IMR-90 (cell line): Measurements from ENCODE around the gene DENND2D. TPM values are rescaled to one million over a fixed set of nuclear protein-coding genes. Genes with fewer than 3 reads are reported as not detected.

ENCODE experiments used
- ATAC-seq: fragments of 200-7000 bp; cut with Tn5 transposase; 2 replicates; pipeline ENCODE4 v1.9.1; 2020; ENCODE audit warnings: low read depth, mild to moderate bottlenecking, moderate library complexity
- BruUV-seq: library from RNA; stranded (reverse); fragments of 400-500 nt; replicated peaks from 2 replicates; lab custom pipeline; 2021; lab: Mats Ljungman, UMichigan
- CTCF ChIA-PET: fragments of 300-600 bp; formaldehyde crosslinking; extraction: SDS; loops from one replicate; lab custom pipeline; 2021; ENCODE audit warnings: antibody characterized with exemption; lab: Yijun Ruan, JAX
- POLR2A ChIA-PET: fragments of 300-600 bp; sonication (Branson Sonifier 250); formaldehyde crosslinking; loops from one replicate; lab custom pipeline; 2022; ENCODE audit warnings: antibody characterized with exemption; ENCODE audit not compliant: unreplicated experiment; lab: Charles Lee
- DNase-seq: peaks from one replicate; pipeline ENCODE4 v3.0.0; 2013
- H2AFZ ChIP-seq: replicated peaks from 2 replicates; pipeline ENCODE3; 2013; ENCODE audit warnings: low read length, mild to moderate bottlenecking; ENCODE audit not compliant: poor library complexity
- H2AK5ac ChIP-seq: 2 replicates; pipeline ENCODE4 v1.6.1; 2013; ENCODE audit warnings: low read depth, low read length, inconsistent platforms
- H2AK9ac ChIP-seq: replicated peaks from 2 replicates; pipeline ENCODE3; 2013; ENCODE audit warnings: mild to moderate bottlenecking, low read depth, low read length, moderate library complexity; ENCODE audit not compliant: poor library complexity
- H2BK120ac ChIP-seq: 2 replicates; pipeline ENCODE4 v1.6.1; 2013; ENCODE audit warnings: low read depth, low read length, inconsistent platforms
- H2BK15ac ChIP-seq: 3 replicates; pipeline ENCODE4 v1.6.1; 2013; ENCODE audit warnings: low read depth, low read length, inconsistent platforms
- H2BK20ac ChIP-seq: 2 replicates; pipeline ENCODE4 v1.6.1; 2013; ENCODE audit warnings: low read depth, mild to moderate bottlenecking, inconsistent platforms, low read length, moderate library complexity
- H2BK5ac ChIP-seq: 2 replicates; pipeline ENCODE4 v1.6.1; 2013; ENCODE audit warnings: mild to moderate bottlenecking, low read depth, low read length, inconsistent platforms; ENCODE audit not compliant: poor library complexity, severe bottlenecking
- H3K14ac ChIP-seq: replicated peaks from 2 replicates; pipeline ENCODE4 v1.6.1; 2013; ENCODE audit warnings: low read depth, low read length, inconsistent platforms
- H3K18ac ChIP-seq: 2 replicates; pipeline ENCODE4 v1.6.1; 2013; ENCODE audit warnings: low read depth, low read length, control low read depth
- H3K23ac ChIP-seq: 2 replicates; pipeline ENCODE4 v1.6.1; 2013; ENCODE audit warnings: low read depth, low read length, inconsistent platforms
- H3K27ac ChIP-seq: 2 replicates; pipeline ENCODE4 v1.5.1; 2013; ENCODE audit warnings: mild to moderate bottlenecking, control low read depth, low read length; ENCODE audit not compliant: insufficient read depth
- H3K27me3 ChIP-seq: 2 replicates; pipeline ENCODE4 v1.6.1; 2013; ENCODE audit warnings: low read length; ENCODE audit not compliant: control insufficient read depth, insufficient read depth
- H3K36me3 ChIP-seq: 2 replicates; pipeline ENCODE4 v1.6.1; 2013; ENCODE audit warnings: low read length, mixed read lengths; ENCODE audit not compliant: control insufficient read depth, insufficient read depth
- H3K4ac ChIP-seq: 2 replicates; pipeline ENCODE4 v1.6.1; 2013; ENCODE audit warnings: low read depth, low read length, inconsistent platforms
- H3K4me1 ChIP-seq: 2 replicates; pipeline ENCODE4 v1.6.1; 2013; ENCODE audit warnings: low read length, mixed read lengths; ENCODE audit not compliant: control insufficient read depth, insufficient read depth
- H3K4me2 ChIP-seq: 2 replicates; pipeline ENCODE4 v1.6.1; 2013; ENCODE audit warnings: low read depth, mild to moderate bottlenecking, control low read depth, low read length, moderate library complexity
- H3K4me3 ChIP-seq: 2 replicates; pipeline ENCODE4 v1.5.1; 2013; ENCODE audit warnings: low read depth, mild to moderate bottlenecking, control low read depth, low read length, moderate library complexity; ENCODE audit not compliant: insufficient read depth
- H3K56ac ChIP-seq: 2 replicates; pipeline ENCODE4 v1.6.1; 2013; ENCODE audit warnings: low read length, inconsistent platforms; ENCODE audit not compliant: insufficient read depth; ENCODE audit errors: extremely low read depth
- H3K79me1 ChIP-seq, 2 experiments: 2 replicates each; pipeline ENCODE4 v1.6.1; 2013; ENCODE audit warnings: low read length in 2 of 2, inconsistent platforms in 1 of 2, low read depth in 1 of 2
- H3K9ac ChIP-seq: 2 replicates; pipeline ENCODE4 v1.6.1; 2013; ENCODE audit warnings: low read depth, low read length, control low read depth
- H3K9me1 ChIP-seq: 2 replicates; pipeline ENCODE4 v1.6.1; 2013; ENCODE audit warnings: low read length, inconsistent platforms; ENCODE audit not compliant: insufficient read depth
- H3K9me3 ChIP-seq: 2 replicates; pipeline ENCODE4 v1.6.1; 2013; ENCODE audit warnings: low read length; ENCODE audit not compliant: control insufficient read depth, insufficient read depth
- H4K20me1 ChIP-seq: 2 replicates; pipeline ENCODE4 v1.6.1; 2013; ENCODE audit warnings: low read length, inconsistent platforms; ENCODE audit not compliant: insufficient read depth
- H4K5ac ChIP-seq: 2 replicates; pipeline ENCODE4 v1.6.1; 2013; ENCODE audit warnings: mild to moderate bottlenecking, low read depth, low read length, control low read depth
- H4K8ac ChIP-seq, 2 experiments: 2 replicates each; pipeline ENCODE4 v1.6.1; 2013; ENCODE audit warnings: low read depth in 2 of 2, low read length in 2 of 2, control low read depth in 1 of 2, inconsistent platforms in 1 of 2
- H4K91ac ChIP-seq: 2 replicates; pipeline ENCODE4 v1.6.1; 2013; ENCODE audit warnings: low read depth, low read length, inconsistent platforms; ENCODE audit not compliant: insufficient read depth
- BHLHE40 ChIP-seq: fragments of 150-350 bp; IDR thresholded peaks from 2 replicates; pipeline ENCODE4 v1.6.1; 2016; ENCODE audit warnings: mild to moderate bottlenecking, low read depth, low read length
- CEBPB ChIP-seq: IDR thresholded peaks from 2 replicates; pipeline ENCODE4 v1.6.1; 2012; ENCODE audit warnings: low read depth, low read length, improper control_type of control experiment
- FOS ChIP-seq: fragments of 150-350 bp; IDR thresholded peaks from 2 replicates; pipeline ENCODE4 v1.6.1; 2016; ENCODE audit warnings: low read depth, low read length
- MAFK ChIP-seq: IDR thresholded peaks from 2 replicates; pipeline ENCODE4 v1.6.1; 2012; ENCODE audit warnings: low read depth, low read length, improper control_type of control experiment
- MAZ ChIP-seq: IDR thresholded peaks from 2 replicates; pipeline ENCODE4 v1.6.1; 2012; ENCODE audit warnings: low read depth, mild to moderate bottlenecking, low read length, improper control_type of control experiment, moderate library complexity, borderline replicate concordance
- MXI1 ChIP-seq: IDR thresholded peaks from 2 replicates; pipeline ENCODE4 v1.6.1; 2012; ENCODE audit warnings: low read depth, mild to moderate bottlenecking, low read length, moderate library complexity, borderline replicate concordance
- RAD21 ChIP-seq: IDR thresholded peaks from 2 replicates; pipeline ENCODE4 v1.6.1; 2012; ENCODE audit warnings: low read length, improper control_type of control experiment
- SMC3 ChIP-seq: fragments of 150-350 bp; IDR thresholded peaks from 2 replicates; pipeline ENCODE4 v1.6.1; 2016; ENCODE audit warnings: low read depth, mild to moderate bottlenecking, antibody characterized with exemption, low read length, moderate library complexity
- WGBS, 2 experiments: methylation state at CpG; one replicate each; pipeline versions ENCODE4 v1.1.5 to v1.1.7; 2013; ENCODE audit warnings: missing lambda C conversion rate in 2 of 2; ENCODE audit not compliant: insufficient read length in 1 of 2; ENCODE audit errors: extremely low coverage in 2 of 2; 5-methylcytosine and 5-hydroxymethylcytosine counted together
- dilution Hi-C: fragments of 300-500 bp; cut with HindIII; formaldehyde crosslinking; loops from one replicate; pipeline ENCODE4 v1.14.3; 2018; ENCODE audit warnings: low sequenced_read_pairs; ENCODE audit not compliant: unreplicated experiment
- in situ Hi-C: fragments of 300-500 bp; cut with MboI; formaldehyde crosslinking; loops from 3 replicates; pipeline ENCODE4 v1.14.3; 2019; ENCODE audit warnings: low sequenced_read_pairs, inconsistent platforms, mixed read lengths
- intact Hi-C: fragments of 100-400 bp; cut with micrococcal nuclease; formaldehyde crosslinking; loops from 2 replicates; pipeline ENCODE4 v1.10.0; 2022
- polyA plus RNA-seq, 3 experiments: library from polyadenylated mRNA; depleted of rRNA; stranded (reverse); fragments of >200 nt; gene quantifications; 2 replicates each; pipeline ENCODE4 v1.2.3, GENCODE V29; 2012; ENCODE audit warnings: low replicate concordance in 1 of 3
- total RNA-seq: library from RNA; depleted of rRNA; stranded (reverse); fragments of >200 nt; gene quantifications from 2 replicates; pipeline ENCODE4 v1.2.3, GENCODE V29; 2012

Gene DENND2D
- total and polyA plus RNA-seq, 2 of the 4 experiments (the other 2 are of a cell fraction) = 0.86 to 0.90 TPM

DNA sequence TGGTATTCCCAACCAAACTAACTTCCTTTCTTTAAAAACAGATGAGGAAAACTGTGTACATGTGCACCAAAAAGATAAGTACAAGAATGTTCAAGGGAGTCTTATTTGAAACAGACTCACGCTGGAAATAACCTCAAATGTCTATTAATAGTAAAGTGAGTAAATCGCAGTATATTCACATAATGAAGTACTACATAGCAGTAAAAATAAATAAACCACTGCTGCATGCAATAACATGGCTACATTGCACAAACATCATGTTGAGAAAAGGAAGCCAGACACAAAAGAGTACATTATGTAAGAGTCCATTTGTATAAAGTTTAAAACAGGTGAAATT lies 5.2 kb upstream of the DENND2D start:
- Histone ChIP-seq H3K18ac (no peak overlapping the region), H3K36me3 (no peaks in the 10 kb centered on the region), H2BK20ac (no peak overlapping the region), H2AK5ac (no peak overlapping the region), H4K8ac (no peak overlapping the region), H3K79me1 (no peaks in the 10 kb centered on the region), H3K23ac (no peak overlapping the region), H2BK15ac (no peak overlapping the region), H2BK5ac (peak overlapping the region; percentile 28), H3K14ac (no peak overlapping the region), H2BK120ac (no peak overlapping the region), H3K56ac (no peak overlapping the region), H3K9me3 (no peaks in the 10 kb centered on the region), H3K4me2 (peak overlapping the region; percentile 36; the same call in 1 of the 2 replicates), H4K5ac (no peak overlapping the region), H3K9me1 (peaks cover 2% of the 10 kb centered on the region; the same call in 1 of the 2 replicates), H3K4me1 (peaks cover 16% of the 10 kb centered on the region), H4K20me1 (no peaks in the 10 kb centered on the region), H4K91ac (no peak overlapping the region), H3K4me3 (no peak overlapping the region), H3K4ac (no peak overlapping the region), H2AK9ac (no peak overlapping the region), H3K27me3 (peaks cover 22% of the 10 kb centered on the region), H2AFZ (no peak overlapping the region), H3K9ac (no peak overlapping the region), H3K27ac (no peak overlapping the region)
- ATAC-seq = peak; percentile 25
- dilution Hi-C loops (no loop called here), in situ Hi-C loops (no loop called here), intact Hi-C loops (no loop called here)
- ChIA-PET POLR2A (no interaction called here), CTCF (no interaction called here)
- peak; percentile 76 for DNase-seq
- TF ChIP-seq SMC3 = no peak
- TF ChIP-seq MXI1 = no peak
- TF ChIP-seq MAZ = no peak
- TF ChIP-seq FOS = no peak
- no peak for TF ChIP-seq MAFK
- no peak for TF ChIP-seq RAD21
- no peak for TF ChIP-seq BHLHE40
- peak; percentile 98 for TF ChIP-seq CEBPB
- no CpG with 5 or more reads among the region's 2 CpGs for WGBS, 2 experiments
- no TSS peak for BruUV-seq
